Measurements from ENCODE around the gene PCDH11Y.
"Not testable (repeated sequence)": the region's sequence is repeated elsewhere in the genome, so short reads cannot be mapped to it uniquely, and the experiment has no call there.

PCDH11Y gene

DNA sequence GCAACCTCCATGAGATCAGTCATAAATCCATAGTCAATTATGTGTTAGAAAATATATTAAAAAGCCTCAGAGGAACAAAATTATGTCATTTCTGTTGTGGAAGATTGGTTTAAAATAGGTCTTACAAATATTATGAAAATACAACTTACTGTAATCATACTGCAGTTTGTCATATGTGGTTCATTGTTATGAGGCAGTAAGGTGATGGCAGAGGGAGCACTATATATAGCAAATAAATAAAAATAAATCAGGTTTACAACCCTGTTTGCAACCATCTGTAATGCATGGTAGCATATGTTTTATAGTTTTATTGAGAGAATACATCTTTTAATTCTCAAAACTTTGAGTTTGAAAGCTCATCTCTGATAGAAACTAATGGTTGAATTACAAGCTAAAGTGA lies 543.6 kb downstream of the PCDH11Y start:
- not testable (repeated sequence) for H3K9me3 ChIP-seq (ENCODE audit: control insufficient read depth, low read length); H3K27me3 ChIP-seq (replicated peaks; ENCODE audit: control insufficient read depth, insufficient read depth, low read length); H3K4me1 ChIP-seq (ENCODE audit: control insufficient read depth, insufficient read depth, low read length); H3K9ac ChIP-seq (ENCODE audit: low read length); DNase-seq (ENCODE audit: low read depth); H3K36me3 ChIP-seq (ENCODE audit: control insufficient read depth, insufficient read depth, low read length, severe bottlenecking); H3K4me3 ChIP-seq (ENCODE audit: low read length)

DNA sequence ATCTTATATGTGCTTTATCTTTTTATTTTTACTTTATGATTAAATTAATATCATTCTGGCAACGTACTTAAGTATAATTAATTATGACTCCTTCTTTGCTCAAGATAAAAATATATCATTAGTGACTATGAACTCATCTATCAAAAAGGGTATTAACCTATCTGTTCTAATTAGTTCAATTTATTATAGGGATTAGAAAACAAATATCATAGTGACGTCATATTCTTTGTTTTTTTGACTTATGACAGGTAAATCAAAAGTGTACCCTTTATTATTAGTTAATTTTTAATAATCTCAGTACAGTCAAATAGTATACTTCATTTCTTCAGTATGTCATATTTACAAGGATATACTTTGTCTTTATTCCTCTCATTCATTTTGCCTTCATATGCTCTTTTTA lies 638.5 kb downstream of the PCDH11Y start:
- not testable (repeated sequence) for H3K27me3 ChIP-seq (replicated peaks; ENCODE audit: control insufficient read depth, insufficient read depth, low read length); H3K4me1 ChIP-seq (ENCODE audit: control insufficient read depth, insufficient read depth, low read length); H3K9me3 ChIP-seq (ENCODE audit: control insufficient read depth, low read length); H3K9ac ChIP-seq (ENCODE audit: low read length); DNase-seq (ENCODE audit: low read depth); H3K36me3 ChIP-seq (ENCODE audit: control insufficient read depth, insufficient read depth, low read length, severe bottlenecking); H3K4me3 ChIP-seq (ENCODE audit: low read length)

DNA sequence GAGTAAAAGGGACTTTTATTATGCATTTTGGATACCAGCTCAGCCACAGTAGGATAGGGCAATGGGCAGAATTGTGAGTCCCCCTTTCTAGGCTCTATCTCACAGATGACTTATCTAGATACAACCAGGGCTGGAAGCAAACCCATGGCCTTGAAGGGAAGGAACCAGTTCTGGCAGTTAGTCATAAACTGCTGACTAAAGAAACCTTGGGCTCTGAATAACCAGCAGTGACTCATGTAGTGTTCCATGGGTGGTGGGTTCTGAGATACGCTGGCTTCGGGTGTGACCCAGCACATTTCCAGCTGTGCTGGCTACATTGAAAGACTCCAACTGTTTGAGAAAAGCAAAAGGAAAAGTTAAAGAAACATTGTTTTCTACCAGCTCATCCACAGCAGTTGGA lies 679.2 kb downstream of the PCDH11Y start:
- H3K4me3 ChIP-seq (ENCODE audit: low read length), result not testable (repeated sequence)

DNA sequence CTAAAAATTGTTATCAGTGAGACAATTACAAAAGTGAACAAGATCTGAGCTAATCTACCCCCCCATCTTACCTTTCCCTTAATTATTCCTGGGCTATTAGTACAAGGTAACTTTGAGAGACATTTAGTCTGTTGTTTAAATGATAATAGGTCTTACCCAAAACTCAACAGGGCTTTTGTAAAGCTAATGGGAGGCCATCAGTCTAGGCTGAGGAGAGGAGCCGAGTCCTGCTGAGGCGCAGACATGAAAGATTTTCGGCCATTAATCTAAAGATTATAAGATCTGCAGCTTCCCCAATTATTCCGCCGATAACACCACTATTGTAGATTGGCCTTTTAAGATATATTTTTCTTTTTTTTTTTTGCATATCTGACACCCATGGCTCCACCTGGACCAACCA lies 708.6 kb downstream of the PCDH11Y start:
- not testable (repeated sequence) for H3K9me3 ChIP-seq (ENCODE audit: control insufficient read depth, low read length); H3K4me1 ChIP-seq (ENCODE audit: control insufficient read depth, insufficient read depth, low read length); H3K27me3 ChIP-seq (replicated peaks; ENCODE audit: control insufficient read depth, insufficient read depth, low read length); H3K9ac ChIP-seq (ENCODE audit: low read length); H3K4me3 ChIP-seq (ENCODE audit: low read length); DNase-seq (ENCODE audit: low read depth); H3K36me3 ChIP-seq (ENCODE audit: control insufficient read depth, insufficient read depth, low read length, severe bottlenecking)

More for the DNA sequence above, 679.2 kb downstream of the PCDH11Y start:
- not testable (repeated sequence) for H3K9me3 ChIP-seq (ENCODE audit: control insufficient read depth, low read length); DNase-seq (ENCODE audit: low read depth); H3K9ac ChIP-seq (ENCODE audit: low read length); H3K36me3 ChIP-seq (ENCODE audit: control insufficient read depth, insufficient read depth, low read length, severe bottlenecking); H3K4me1 ChIP-seq (ENCODE audit: control insufficient read depth, insufficient read depth, low read length); H3K27me3 ChIP-seq (replicated peaks; ENCODE audit: control insufficient read depth, insufficient read depth, low read length)

DNA sequence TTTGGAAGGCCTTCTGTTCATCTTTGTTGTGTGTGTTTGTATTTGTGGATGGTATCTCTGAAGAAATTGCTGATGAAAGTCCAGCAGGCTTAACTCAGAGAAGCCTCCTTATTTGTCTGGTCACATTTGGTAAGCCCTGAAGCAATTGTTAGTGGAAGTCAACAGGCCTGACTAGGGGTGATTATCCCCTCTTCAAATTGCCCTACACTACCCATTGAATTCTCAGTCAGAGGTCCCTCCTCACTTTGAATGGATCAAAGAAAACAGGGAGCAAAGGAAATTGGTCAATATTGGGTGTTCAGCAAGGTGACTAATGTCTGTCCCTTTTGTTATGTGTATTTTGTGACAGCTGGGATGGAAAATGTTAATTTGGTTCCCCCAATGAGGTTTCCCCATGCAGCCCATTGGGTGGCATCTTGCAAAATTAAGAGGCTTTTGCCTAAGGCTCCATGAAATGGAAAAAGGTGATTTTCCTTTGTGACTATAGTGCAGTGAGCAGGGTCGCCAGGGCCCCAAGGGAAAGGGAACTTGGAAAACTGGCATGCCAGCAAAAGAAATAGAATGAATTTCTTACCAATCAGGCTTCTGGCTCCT lies 709.8 kb downstream of the PCDH11Y start:
- H3K9me3 ChIP-seq (ENCODE audit: control insufficient read depth, low read length); H3K4me3 ChIP-seq (ENCODE audit: low read length); H3K9ac ChIP-seq (ENCODE audit: low read length); H3K4me1 ChIP-seq (ENCODE audit: control insufficient read depth, insufficient read depth, low read length); H3K27me3 ChIP-seq (replicated peaks; ENCODE audit: control insufficient read depth, insufficient read depth, low read length); DNase-seq (ENCODE audit: low read depth); H3K36me3 ChIP-seq (ENCODE audit: control insufficient read depth, insufficient read depth, low read length, severe bottlenecking): not testable (repeated sequence)

DNA sequence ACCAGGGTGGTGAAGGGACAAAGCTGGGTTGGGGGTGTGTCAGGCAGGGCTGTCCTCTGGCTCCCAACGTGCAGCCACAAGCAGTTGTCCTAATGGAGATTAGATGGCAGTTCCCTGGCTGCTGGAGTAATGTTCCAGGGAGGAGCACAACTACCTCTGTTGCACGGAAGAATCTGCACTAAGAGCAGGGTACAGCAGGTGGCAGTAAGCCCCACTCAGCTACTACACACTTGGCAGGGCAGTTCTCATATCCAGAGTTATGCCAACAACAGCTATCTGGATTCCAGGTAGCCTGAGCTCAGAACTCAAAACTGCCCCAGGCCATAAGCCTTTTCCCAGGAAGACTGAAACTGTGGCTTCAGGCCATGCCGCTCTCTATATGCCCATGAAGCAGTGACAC lies 761.3 kb downstream of the PCDH11Y start:
- H3K36me3 ChIP-seq (ENCODE audit: control insufficient read depth, insufficient read depth, low read length, severe bottlenecking); H3K4me3 ChIP-seq (ENCODE audit: low read length); H3K27me3 ChIP-seq (replicated peaks; ENCODE audit: control insufficient read depth, insufficient read depth, low read length); DNase-seq (ENCODE audit: low read depth); H3K9me3 ChIP-seq (ENCODE audit: control insufficient read depth, low read length); H3K9ac ChIP-seq (ENCODE audit: low read length); H3K4me1 ChIP-seq (ENCODE audit: control insufficient read depth, insufficient read depth, low read length): not testable (repeated sequence)

DNA sequence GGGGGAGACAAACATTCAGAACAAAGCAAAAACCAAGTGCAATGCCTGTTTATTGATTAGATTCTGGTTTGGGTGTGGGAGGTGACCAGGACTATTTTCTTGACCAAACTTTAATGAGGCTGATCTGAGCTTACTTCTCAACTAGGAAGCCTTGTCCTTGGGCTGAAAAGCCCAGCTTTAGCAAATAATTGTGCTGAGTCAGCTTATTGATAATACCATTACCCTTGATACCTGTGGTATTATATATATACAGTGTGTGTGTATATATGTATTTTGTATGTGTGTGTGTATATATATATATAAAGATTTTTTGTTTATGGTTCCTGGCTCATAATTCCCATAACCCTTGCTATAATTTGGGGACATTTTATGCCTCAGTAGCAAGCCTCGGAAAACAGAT lies 776.4 kb downstream of the PCDH11Y start:
- not testable (repeated sequence) for H3K9me3 ChIP-seq (ENCODE audit: control insufficient read depth, low read length); H3K9ac ChIP-seq (ENCODE audit: low read length); H3K4me3 ChIP-seq (ENCODE audit: low read length); H3K36me3 ChIP-seq (ENCODE audit: control insufficient read depth, insufficient read depth, low read length, severe bottlenecking); H3K27me3 ChIP-seq (replicated peaks; ENCODE audit: control insufficient read depth, insufficient read depth, low read length); DNase-seq (ENCODE audit: low read depth); H3K4me1 ChIP-seq (ENCODE audit: control insufficient read depth, insufficient read depth, low read length)

Data from adipocyte (in vitro differentiated cells).